ENCODE data around the gene LOXL4.

GRCh38 chr10:98256692-98257091 is 11.3 kb downstream of the LOXL4 start:
- TF ChIP-seq CTCF (IDR thresholded peaks at IDR 0.05; ENCODE audit: low read depth, low read length) (no peak), POLR2A (IDR thresholded peaks at IDR 0.05; ENCODE audit: extremely low read depth, insufficient read length) (no peak), MYC (IDR thresholded peaks at IDR 0.05; ENCODE audit: low read depth, low read length) (no peak)

Data from NB4 (cell line).